K562 (cell line): ENCODE measurements around the gene COX4I2. TPM values are rescaled to one million over a fixed set of nuclear protein-coding genes. Genes with fewer than 3 reads are reported as not detected.

ENCODE experiments used
- C11orf30 ChIP-seq: fragments of 450-650 bp; IDR thresholded peaks from 2 replicates; pipeline ENCODE4 v1.6.1; 2016; ENCODE audit warnings: low read depth, mild to moderate bottlenecking
- GTF2A2 ChIP-seq: IDR thresholded peaks from 2 replicates; pipeline ENCODE4 v1.6.1; 2016; ENCODE audit warnings: mild to moderate bottlenecking, missing genetic modification characterization, missing compliant biosample characterization
- KDM1A ChIP-seq, 2 experiments: fragments of 450-650 bp; IDR thresholded peaks; 2 replicates each; pipeline ENCODE4 v1.6.1; 2016; ENCODE audit warnings: mild to moderate bottlenecking in 2 of 2
- MAFG ChIP-seq: fragments of 450-650 bp; conservative IDR thresholded peaks from 2 replicates; pipeline ENCODE4 v1.6.1; 2016; ENCODE audit warnings: missing genetic modification characterization, missing compliant biosample characterization
- MYBL2 ChIP-seq, 2 experiments: fragments of 450-650 bp in 1 of 2; sonication (generic) in 1 of 2; formaldehyde crosslinking in 1 of 2; IDR thresholded peaks; 2 replicates each; pipeline versions ENCODE4 v1.6.1 to v1.8.1; 2017 to 2022; ENCODE audit warnings: borderline replicate concordance in 1 of 2, inconsistent platforms in 1 of 2, low read depth in 1 of 2, mild to moderate bottlenecking in 1 of 2, missing genetic modification reagents in 1 of 2, moderate library complexity in 1 of 2
- NUFIP1 ChIP-seq: fragments of 450-650 bp; IDR thresholded peaks from 2 replicates; pipeline ENCODE4 v1.6.1; 2018; ENCODE audit not compliant: partially characterized antibody
- RFX1 ChIP-seq: fragments of 450-650 bp; IDR thresholded peaks from 2 replicates; pipeline ENCODE4 v1.6.1; 2016; ENCODE audit warnings: mild to moderate bottlenecking, moderate library complexity
- SMAD3 ChIP-seq: fragments of 450-650 bp; formaldehyde crosslinking; conservative IDR thresholded peaks from 2 replicates; pipeline ENCODE4 v1.4.0; 2020; ENCODE audit warnings: mild to moderate bottlenecking
- SRSF1 ChIP-seq: fragments of 200-400 bp; formaldehyde crosslinking; IDR thresholded peaks from 2 replicates; pipeline ENCODE4 v1.6.1; 2017; ENCODE audit warnings: mild to moderate bottlenecking, low read depth, low read length, moderate library complexity
- U2AF2 ChIP-seq: fragments of 200-400 bp; formaldehyde crosslinking; optimal IDR thresholded peaks from 2 replicates; pipeline ENCODE3; 2017; ENCODE audit warnings: low read depth, mild to moderate bottlenecking, low read length
- ZNF12 ChIP-seq: sonication (generic); formaldehyde crosslinking; IDR thresholded peaks from 2 replicates; pipeline ENCODE4 v1.4.0; 2020; ENCODE audit warnings: mild to moderate bottlenecking, missing genetic modification reagents
- ZNF436 ChIP-seq: fragments of 250-450, 450-650 bp; sonication (Bioruptor Pico); formaldehyde crosslinking; IDR thresholded peaks from 2 replicates; pipeline ENCODE4 v1.7.0; 2020; ENCODE audit warnings: mild to moderate bottlenecking
- ZNF449 ChIP-seq: fragments of 250-450 bp; sonication (Bioruptor Pico); IDR thresholded peaks from 2 replicates; pipeline ENCODE4 v1.8.0; 2022; ENCODE audit warnings: moderate library complexity, mild to moderate bottlenecking, inconsistent platforms
- ZNF766 ChIP-seq: fragments of 200-800 bp; sonication (Bioruptor generic); conservative IDR thresholded peaks from 2 replicates; pipeline ENCODE4 v1.6.1; 2016; ENCODE audit warnings: missing genetic modification characterization, missing compliant biosample characterization
- polyA plus RNA-seq, 8 experiments: library from polyadenylated mRNA; depleted of rRNA in 4 of 8; stranded (reverse) in 5 of 8; unstranded in 3 of 8; fragments of >200 nt; fragmentation: Nextera tagmentation in 2 of 8; fragmentation: Illumina TruSeq in 1 of 8; extraction: Ambion mirVana in 2 of 8; extraction: Trizol in 1 of 8; gene quantifications; 2 replicates each; pipeline versions ENCODE4 v1.2.1 to v1.2.3, GENCODE V29; 2011 to 2014; ENCODE audit warnings: inconsistent platforms in 1 of 8, missing spikeins in 1 of 8
- total RNA-seq, 7 experiments: library from RNA; depleted of rRNA in 6 of 7; stranded (reverse); fragments of >200 nt in 6 of 7; fragmentation: Illumina TruSeq in 2 of 7; extraction: Trizol in 2 of 7; gene quantifications; 2 replicates each; pipeline versions ENCODE4 v1.2.1 to v1.2.3, GENCODE V29; 2011 to 2021; ENCODE audit warnings: low replicate concordance in 1 of 7
- TF ChIP-seq, protein P1 (sequence below): fragments of 450-650 bp; IDR thresholded peaks from 2 replicates; pipeline ENCODE4 v1.6.1; 2016; ENCODE audit warnings: mild to moderate bottlenecking, moderate library complexity

The COX4I2 gene
- total and polyA plus RNA-seq, 9 of the 15 experiments (the other 6 are each of a cell fraction or from before 2014, with no cell fraction given) = not detected

DNA sequence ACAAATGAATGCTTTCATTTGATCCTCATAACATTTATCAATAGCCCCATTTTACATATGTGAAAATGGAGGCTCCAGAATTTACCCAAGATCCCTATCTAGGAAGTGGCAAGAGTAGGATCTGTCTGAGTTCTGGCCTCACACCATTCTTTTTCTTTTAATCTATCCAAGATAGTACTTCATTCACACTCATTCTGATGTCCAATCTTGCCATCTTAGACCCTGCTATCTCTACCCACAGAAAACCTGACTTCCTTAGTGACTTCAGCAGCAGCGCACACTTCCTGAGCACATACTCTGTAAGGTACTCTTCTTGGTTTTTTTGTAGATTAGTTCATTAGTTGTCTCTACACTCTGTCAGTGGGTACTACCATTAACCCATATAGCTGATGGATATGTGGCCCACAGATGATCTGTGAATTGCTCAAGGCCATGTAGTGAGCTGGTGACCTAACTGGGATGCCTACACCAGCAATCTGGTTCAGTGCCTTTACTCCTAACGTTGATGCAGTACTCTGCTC, 36.3 kb downstream of the COX4I2 start (continued):
- no peak for TF ChIP-seq U2AF2
- peak; percentile 24; the same call in 1 of the 2 replicates for TF ChIP-seq SMAD3
- peak; percentile 31; the same call in 1 of the 2 replicates for TF ChIP-seq ZNF449 (CRISPR knock-in tag)
- TF ChIP-seq, protein P1, sequence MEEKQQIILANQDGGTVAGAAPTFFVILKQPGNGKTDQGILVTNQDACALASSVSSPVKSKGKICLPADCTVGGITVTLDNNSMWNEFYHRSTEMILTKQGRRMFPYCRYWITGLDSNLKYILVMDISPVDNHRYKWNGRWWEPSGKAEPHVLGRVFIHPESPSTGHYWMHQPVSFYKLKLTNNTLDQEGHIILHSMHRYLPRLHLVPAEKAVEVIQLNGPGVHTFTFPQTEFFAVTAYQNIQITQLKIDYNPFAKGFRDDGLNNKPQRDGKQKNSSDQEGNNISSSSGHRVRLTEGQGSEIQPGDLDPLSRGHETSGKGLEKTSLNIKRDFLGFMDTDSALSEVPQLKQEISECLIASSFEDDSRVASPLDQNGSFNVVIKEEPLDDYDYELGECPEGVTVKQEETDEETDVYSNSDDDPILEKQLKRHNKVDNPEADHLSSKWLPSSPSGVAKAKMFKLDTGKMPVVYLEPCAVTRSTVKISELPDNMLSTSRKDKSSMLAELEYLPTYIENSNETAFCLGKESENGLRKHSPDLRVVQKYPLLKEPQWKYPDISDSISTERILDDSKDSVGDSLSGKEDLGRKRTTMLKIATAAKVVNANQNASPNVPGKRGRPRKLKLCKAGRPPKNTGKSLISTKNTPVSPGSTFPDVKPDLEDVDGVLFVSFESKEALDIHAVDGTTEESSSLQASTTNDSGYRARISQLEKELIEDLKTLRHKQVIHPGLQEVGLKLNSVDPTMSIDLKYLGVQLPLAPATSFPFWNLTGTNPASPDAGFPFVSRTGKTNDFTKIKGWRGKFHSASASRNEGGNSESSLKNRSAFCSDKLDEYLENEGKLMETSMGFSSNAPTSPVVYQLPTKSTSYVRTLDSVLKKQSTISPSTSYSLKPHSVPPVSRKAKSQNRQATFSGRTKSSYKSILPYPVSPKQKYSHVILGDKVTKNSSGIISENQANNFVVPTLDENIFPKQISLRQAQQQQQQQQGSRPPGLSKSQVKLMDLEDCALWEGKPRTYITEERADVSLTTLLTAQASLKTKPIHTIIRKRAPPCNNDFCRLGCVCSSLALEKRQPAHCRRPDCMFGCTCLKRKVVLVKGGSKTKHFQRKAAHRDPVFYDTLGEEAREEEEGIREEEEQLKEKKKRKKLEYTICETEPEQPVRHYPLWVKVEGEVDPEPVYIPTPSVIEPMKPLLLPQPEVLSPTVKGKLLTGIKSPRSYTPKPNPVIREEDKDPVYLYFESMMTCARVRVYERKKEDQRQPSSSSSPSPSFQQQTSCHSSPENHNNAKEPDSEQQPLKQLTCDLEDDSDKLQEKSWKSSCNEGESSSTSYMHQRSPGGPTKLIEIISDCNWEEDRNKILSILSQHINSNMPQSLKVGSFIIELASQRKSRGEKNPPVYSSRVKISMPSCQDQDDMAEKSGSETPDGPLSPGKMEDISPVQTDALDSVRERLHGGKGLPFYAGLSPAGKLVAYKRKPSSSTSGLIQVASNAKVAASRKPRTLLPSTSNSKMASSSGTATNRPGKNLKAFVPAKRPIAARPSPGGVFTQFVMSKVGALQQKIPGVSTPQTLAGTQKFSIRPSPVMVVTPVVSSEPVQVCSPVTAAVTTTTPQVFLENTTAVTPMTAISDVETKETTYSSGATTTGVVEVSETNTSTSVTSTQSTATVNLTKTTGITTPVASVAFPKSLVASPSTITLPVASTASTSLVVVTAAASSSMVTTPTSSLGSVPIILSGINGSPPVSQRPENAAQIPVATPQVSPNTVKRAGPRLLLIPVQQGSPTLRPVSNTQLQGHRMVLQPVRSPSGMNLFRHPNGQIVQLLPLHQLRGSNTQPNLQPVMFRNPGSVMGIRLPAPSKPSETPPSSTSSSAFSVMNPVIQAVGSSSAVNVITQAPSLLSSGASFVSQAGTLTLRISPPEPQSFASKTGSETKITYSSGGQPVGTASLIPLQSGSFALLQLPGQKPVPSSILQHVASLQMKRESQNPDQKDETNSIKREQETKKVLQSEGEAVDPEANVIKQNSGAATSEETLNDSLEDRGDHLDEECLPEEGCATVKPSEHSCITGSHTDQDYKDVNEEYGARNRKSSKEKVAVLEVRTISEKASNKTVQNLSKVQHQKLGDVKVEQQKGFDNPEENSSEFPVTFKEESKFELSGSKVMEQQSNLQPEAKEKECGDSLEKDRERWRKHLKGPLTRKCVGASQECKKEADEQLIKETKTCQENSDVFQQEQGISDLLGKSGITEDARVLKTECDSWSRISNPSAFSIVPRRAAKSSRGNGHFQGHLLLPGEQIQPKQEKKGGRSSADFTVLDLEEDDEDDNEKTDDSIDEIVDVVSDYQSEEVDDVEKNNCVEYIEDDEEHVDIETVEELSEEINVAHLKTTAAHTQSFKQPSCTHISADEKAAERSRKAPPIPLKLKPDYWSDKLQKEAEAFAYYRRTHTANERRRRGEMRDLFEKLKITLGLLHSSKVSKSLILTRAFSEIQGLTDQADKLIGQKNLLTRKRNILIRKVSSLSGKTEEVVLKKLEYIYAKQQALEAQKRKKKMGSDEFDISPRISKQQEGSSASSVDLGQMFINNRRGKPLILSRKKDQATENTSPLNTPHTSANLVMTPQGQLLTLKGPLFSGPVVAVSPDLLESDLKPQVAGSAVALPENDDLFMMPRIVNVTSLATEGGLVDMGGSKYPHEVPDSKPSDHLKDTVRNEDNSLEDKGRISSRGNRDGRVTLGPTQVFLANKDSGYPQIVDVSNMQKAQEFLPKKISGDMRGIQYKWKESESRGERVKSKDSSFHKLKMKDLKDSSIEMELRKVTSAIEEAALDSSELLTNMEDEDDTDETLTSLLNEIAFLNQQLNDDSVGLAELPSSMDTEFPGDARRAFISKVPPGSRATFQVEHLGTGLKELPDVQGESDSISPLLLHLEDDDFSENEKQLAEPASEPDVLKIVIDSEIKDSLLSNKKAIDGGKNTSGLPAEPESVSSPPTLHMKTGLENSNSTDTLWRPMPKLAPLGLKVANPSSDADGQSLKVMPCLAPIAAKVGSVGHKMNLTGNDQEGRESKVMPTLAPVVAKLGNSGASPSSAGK = no peak
- TF ChIP-seq MYBL2 (IDR thresholded peaks at IDR 0.05; ENCODE audit: low read depth) = no peak
- TF ChIP-seq MYBL2 (CRISPR knock-in tag; IDR thresholded peaks at IDR 0.05; ENCODE audit: borderline replicate concordance) = no peak
- TF ChIP-seq ZNF436 (CRISPR knock-in tag) = no peak
- no peak for TF ChIP-seq GTF2A2 (tag)
- TF ChIP-seq ZNF12 (CRISPR knock-in tag) = no peak
- TF ChIP-seq MAFG = no peak
- TF ChIP-seq C11orf30 = no peak
- peak; percentile 56 to 65; a peak in 3 of 4 replicates for TF ChIP-seq KDM1A (IDR thresholded peaks at IDR 0.05)
- 0 out of 2 replicates have a peak, but pooled peaks have one; percentile 46 for TF ChIP-seq ZNF766 (CRISPR knock-in tag)
- peak; percentile 15 for TF ChIP-seq NUFIP1
- no peak for TF ChIP-seq SRSF1
- TF ChIP-seq RFX1 = no peak
